ENCODE measurements around the gene AQP2. TPM values are rescaled to one million over a fixed set of nuclear protein-coding genes. Genes with fewer than 3 reads are reported as not detected.

AQP2 gene
- total and polyA plus RNA-seq, 2 donors (not counting 1 experiment from before 2014, with no cell fraction given), result not detected

DNA sequence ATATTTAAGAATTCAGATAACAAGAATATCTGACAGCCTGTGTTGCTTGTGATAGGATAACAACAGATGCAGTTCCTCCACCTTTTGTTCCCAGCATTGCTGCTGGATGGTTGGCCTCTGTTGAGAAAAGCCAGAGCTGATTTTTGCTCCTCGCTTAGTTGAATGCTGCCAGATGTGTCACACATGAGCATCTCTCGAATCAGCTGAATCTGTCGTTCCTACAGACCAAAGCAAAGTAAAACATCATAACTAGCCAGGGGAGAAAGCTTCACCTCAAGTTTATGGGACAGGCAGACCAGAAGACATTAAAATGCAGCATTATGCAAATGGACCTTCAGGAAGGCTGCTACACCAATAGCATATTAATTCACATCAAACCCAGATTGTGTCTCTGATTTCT lies 54.6 kb downstream of the AQP2 start:
- no peak for ATAC-seq (ENCODE audit: low read depth)
- no peak overlapping the region for H3K9ac ChIP-seq (ENCODE audit: low read length)
- Mint-ChIP-seq H3K27ac (no peak overlapping the region), H3K9me3 (ENCODE audit: insufficient read depth) (no peaks in the 10 kb centered on the region), H3K4me3 (no peak overlapping the region), H3K27me3 (no peaks in the 10 kb centered on the region), H3K4me1 (peaks cover 13% of the 10 kb centered on the region)
- H3K79me2 ChIP-seq (ENCODE audit: control insufficient read depth, insufficient read depth, low read length), result peaks cover 9% of the 10 kb centered on the region
- H4K20me1 ChIP-seq (ENCODE audit: control insufficient read depth, insufficient read depth, low read length, poor library complexity, severe bottlenecking), result no peaks in the 10 kb centered on the region
- H3K4me1 ChIP-seq (ENCODE audit: control insufficient read depth in 2 of 2, insufficient read depth in 2 of 2, low read length in 2 of 2), result peaks cover 3 to 7% of the 10 kb centered on the region in 2 donors
- intact Hi-C loops (cut with micrococcal nuclease), result no loop called here
- CTCF ChIA-PET, result interaction anchor here (1.1 kb wide), 1 partner anchor 63 kb away, joined by 3 read pairs; no protein-coding TSS in a partner anchor
- H3K27me3 ChIP-seq (replicated peaks in 1 of 4; ENCODE audit: control extremely low read depth in 1 of 4, control insufficient read depth in 3 of 4, insufficient read depth in 4 of 4, low read length in 3 of 4), result no peaks in the 10 kb centered on the region
- H3K4me3 ChIP-seq (ENCODE audit: control extremely low read depth in 1 of 5, extremely low read depth in 1 of 5, insufficient read depth in 1 of 5, low read depth in 2 of 5, low read length in 4 of 5), result no peak overlapping the region
- no peaks in the 10 kb centered on the region for H3K9me3 ChIP-seq (ENCODE audit: control extremely low read depth in 1 of 3, control insufficient read depth in 2 of 3, insufficient read depth in 1 of 3, low read length in 2 of 3)
- WGBS (ENCODE audit: insufficient coverage), result 87% methylated on average over 3 of the region's 3 CpGs
- no peak overlapping the region for H3K27ac ChIP-seq (ENCODE audit: low read length in 2 of 2)
- POLR2A ChIA-PET, result no interaction called here
- TF ChIP-seq EZH2 (IDR thresholded peaks at IDR 0.05; ENCODE audit: borderline replicate concordance, insufficient read depth, low read depth, low read length, poor library complexity, severe bottlenecking), result no peak
- TF ChIP-seq CTCF (IDR thresholded peaks at IDR 0.05), result no peak
- H3K36me3 ChIP-seq (replicated peaks in 1 of 2; ENCODE audit: control extremely low read depth in 1 of 2, control insufficient read depth in 1 of 2, extremely low read depth in 1 of 2, insufficient read depth in 2 of 2, low read length in 1 of 2), result peaks cover 4 to 8% of the 10 kb centered on the region in 2 experiments
- no peak for DNase-seq
- H2AFZ ChIP-seq (ENCODE audit: insufficient read depth, low read depth, low read length, poor library complexity, severe bottlenecking), result no peak overlapping the region
- H3K4me2 ChIP-seq (replicated peaks; ENCODE audit: low read depth, low read length, poor library complexity, severe bottlenecking), result no peak overlapping the region

DNA sequence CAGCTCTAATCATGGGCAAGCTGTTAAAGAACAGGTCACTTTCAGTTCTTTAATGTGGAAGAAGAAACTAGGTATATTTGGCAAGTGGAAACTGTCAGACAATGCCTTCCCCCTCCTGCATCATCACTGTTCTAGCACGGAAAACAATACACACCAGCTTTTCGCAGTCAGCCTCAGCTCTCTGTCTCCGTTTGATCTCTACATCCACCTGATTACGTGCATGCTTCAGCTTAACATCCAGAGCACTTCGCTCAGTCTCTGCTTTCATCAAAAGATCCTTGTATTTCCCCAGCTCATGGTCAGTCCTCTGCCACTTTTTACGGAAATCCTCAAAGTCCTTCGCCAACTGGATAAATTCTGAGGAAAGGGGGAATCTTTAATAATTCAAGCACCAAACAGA lies 55.7 kb downstream of the AQP2 start:
- ATAC-seq (ENCODE audit: low read depth) (no peak), DNase-seq (no peak)
- Histone ChIP-seq H3K4me2 (replicated peaks; ENCODE audit: low read depth, low read length, poor library complexity, severe bottlenecking) (no peak overlapping the region), H3K9me3 (ENCODE audit: control extremely low read depth in 1 of 3, control insufficient read depth in 2 of 3, insufficient read depth in 1 of 3, low read length in 2 of 3) (no peaks in the 10 kb centered on the region), H3K9ac (ENCODE audit: low read length) (no peak overlapping the region), H3K27ac (ENCODE audit: low read length in 2 of 2) (no peak overlapping the region), H3K36me3 (replicated peaks in 1 of 2; ENCODE audit: control extremely low read depth in 1 of 2, control insufficient read depth in 1 of 2, extremely low read depth in 1 of 2, insufficient read depth in 2 of 2, low read length in 1 of 2) (peaks cover 4 to 5% of the 10 kb centered on the region in 2 experiments), H3K27me3 (replicated peaks in 1 of 4; ENCODE audit: control extremely low read depth in 1 of 4, control insufficient read depth in 3 of 4, insufficient read depth in 4 of 4, low read length in 3 of 4) (no peaks in the 10 kb centered on the region), H3K79me2 (ENCODE audit: control insufficient read depth, insufficient read depth, low read length) (peaks cover 16% of the 10 kb centered on the region), H2AFZ (ENCODE audit: insufficient read depth, low read depth, low read length, poor library complexity, severe bottlenecking) (no peak overlapping the region), H3K4me3 (ENCODE audit: control extremely low read depth in 1 of 5, extremely low read depth in 1 of 5, insufficient read depth in 1 of 5, low read depth in 2 of 5, low read length in 4 of 5) (no peak overlapping the region), H4K20me1 (ENCODE audit: control insufficient read depth, insufficient read depth, low read length, poor library complexity, severe bottlenecking) (no peaks in the 10 kb centered on the region), H3K4me1 (ENCODE audit: control insufficient read depth in 2 of 2, insufficient read depth in 2 of 2, low read length in 2 of 2) (peaks cover 3 to 7% of the 10 kb centered on the region in 2 donors)
- WGBS (ENCODE audit: insufficient coverage), result 89% methylated on average over 5 of the region's 7 CpGs
- Mint-ChIP-seq H3K9me3 (ENCODE audit: insufficient read depth) (no peaks in the 10 kb centered on the region), H3K27me3 (no peaks in the 10 kb centered on the region), H3K27ac (no peak overlapping the region), H3K4me1 (peaks cover 13% of the 10 kb centered on the region), H3K4me3 (no peak overlapping the region)
- TF ChIP-seq EZH2 (IDR thresholded peaks at IDR 0.05; ENCODE audit: borderline replicate concordance, insufficient read depth, low read depth, low read length, poor library complexity, severe bottlenecking), result no peak
- ChIA-PET POLR2A (no interaction called here), CTCF (interaction anchor here (1.1 to 1.4 kb wide), 3 partner anchors 13 to 38 kb away, joined by 3 read pairs; no protein-coding TSS in a partner anchor)
- intact Hi-C loops (cut with micrococcal nuclease), result no loop called here
